Glutamatergic neuron (in vitro differentiated cells): ENCODE results near the gene MED9. TPM values are rescaled to one million over a fixed set of nuclear protein-coding genes. Genes with fewer than 3 reads are reported as not detected.

ENCODE experiments used
- DNase-seq: peaks from one replicate; pipeline ENCODE4 v3.0.0; 2022
- H3K27ac Mint-ChIP-seq: one replicate; pipeline ENCODE4 v1.8.0; 2020; ENCODE audit warnings: mild to moderate bottlenecking, mixed read lengths, inconsistent platforms; ENCODE audit not compliant: unreplicated experiment
- H3K27me3 Mint-ChIP-seq: one replicate; pipeline ENCODE4 v1.8.0; 2020; ENCODE audit warnings: mild to moderate bottlenecking, moderate library complexity, mixed read lengths, inconsistent platforms; ENCODE audit not compliant: unreplicated experiment
- H3K36me3 Mint-ChIP-seq: one replicate; pipeline ENCODE4 v1.8.0; 2020; ENCODE audit warnings: mild to moderate bottlenecking, mixed read lengths, inconsistent platforms; ENCODE audit not compliant: unreplicated experiment
- H3K4me1 Mint-ChIP-seq: one replicate; pipeline ENCODE4 v1.8.0; 2020; ENCODE audit warnings: mild to moderate bottlenecking, low read depth, mixed read lengths, inconsistent platforms; ENCODE audit not compliant: unreplicated experiment
- H3K4me3 Mint-ChIP-seq: one replicate; pipeline ENCODE4 v1.8.0; 2020; ENCODE audit warnings: mild to moderate bottlenecking, mixed read lengths, inconsistent platforms; ENCODE audit not compliant: unreplicated experiment
- H3K9me3 Mint-ChIP-seq: one replicate; pipeline ENCODE4 v1.8.0; 2020; ENCODE audit warnings: mild to moderate bottlenecking, moderate library complexity, mixed read lengths, inconsistent platforms; ENCODE audit not compliant: unreplicated experiment
- total RNA-seq: library from RNA; stranded (reverse); fragmentation: NEBNext Ultra II Directional; extraction: Animal tissue kit (Norgen Biotek cat#: 25700); gene quantifications from one replicate; pipeline ENCODE4 v1.2.1, GENCODE V29; 2021; ENCODE audit not compliant: unreplicated experiment
- TF ChIP-seq, protein P1 (sequence below): fragments of 200-600 bp; sonication (generic); IDR thresholded peaks from one replicate; pipeline ENCODE4 v1.5.0; 2021; ENCODE audit not compliant: partially characterized antibody, unreplicated experiment

The MED9 gene
- total RNA-seq, 1 donor from 2014 or later: 23.2 TPM

DNA sequence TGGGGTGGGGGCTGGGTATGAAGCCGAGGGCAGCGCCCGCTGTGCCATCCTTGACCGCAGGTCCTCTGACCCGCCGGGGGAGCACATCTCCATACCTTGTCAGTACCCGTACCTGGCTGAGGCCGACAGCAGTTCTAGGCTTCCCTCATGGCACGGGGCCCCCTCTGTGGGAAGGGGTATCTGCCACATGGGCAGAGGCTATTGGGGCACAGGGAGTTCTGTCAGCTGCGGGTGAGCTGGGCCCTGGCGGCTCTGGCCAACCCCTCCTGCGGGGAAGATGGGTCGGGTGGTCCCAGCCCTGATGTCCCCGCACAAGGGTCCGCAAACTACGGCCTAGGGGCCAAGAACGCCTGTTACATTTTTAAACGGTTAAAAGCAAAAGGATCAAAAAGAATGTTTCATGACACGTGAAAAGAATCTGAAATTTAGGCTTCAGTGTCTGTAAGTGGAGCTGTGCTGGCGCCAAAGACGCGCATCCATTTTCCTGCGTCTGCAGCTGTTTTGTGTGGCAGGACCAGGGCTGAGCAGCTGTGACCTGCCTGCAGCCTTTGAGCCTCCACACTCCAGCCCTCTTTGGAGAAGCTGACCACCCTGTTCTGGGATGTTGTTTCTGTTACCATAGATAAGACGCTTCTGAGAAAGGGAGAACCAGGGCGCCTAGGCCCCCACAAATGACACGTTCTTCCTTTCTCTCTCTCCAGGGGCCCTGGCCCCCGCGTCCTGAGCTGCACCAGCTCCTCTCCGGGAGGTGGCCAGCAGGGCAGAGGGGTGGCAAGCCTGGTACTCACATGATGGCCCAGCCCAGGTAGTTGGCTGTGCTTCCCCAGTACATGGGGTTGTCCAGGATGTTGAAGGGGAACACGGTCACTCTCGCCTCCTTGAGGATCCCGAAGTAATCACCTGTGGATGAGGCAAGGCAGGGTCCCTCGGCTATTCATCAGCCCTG, 32.1 kb downstream of the MED9 start:
- H3K36me3 Mint-ChIP-seq: no peaks in the 10 kb centered on the region
- no peak for DNase-seq
- H3K4me1 Mint-ChIP-seq: peaks cover 3% of the 10 kb centered on the region
- no peak overlapping the region for H3K27ac Mint-ChIP-seq
- H3K27me3 Mint-ChIP-seq: peaks cover 4% of the 10 kb centered on the region
- TF ChIP-seq, protein P1, sequence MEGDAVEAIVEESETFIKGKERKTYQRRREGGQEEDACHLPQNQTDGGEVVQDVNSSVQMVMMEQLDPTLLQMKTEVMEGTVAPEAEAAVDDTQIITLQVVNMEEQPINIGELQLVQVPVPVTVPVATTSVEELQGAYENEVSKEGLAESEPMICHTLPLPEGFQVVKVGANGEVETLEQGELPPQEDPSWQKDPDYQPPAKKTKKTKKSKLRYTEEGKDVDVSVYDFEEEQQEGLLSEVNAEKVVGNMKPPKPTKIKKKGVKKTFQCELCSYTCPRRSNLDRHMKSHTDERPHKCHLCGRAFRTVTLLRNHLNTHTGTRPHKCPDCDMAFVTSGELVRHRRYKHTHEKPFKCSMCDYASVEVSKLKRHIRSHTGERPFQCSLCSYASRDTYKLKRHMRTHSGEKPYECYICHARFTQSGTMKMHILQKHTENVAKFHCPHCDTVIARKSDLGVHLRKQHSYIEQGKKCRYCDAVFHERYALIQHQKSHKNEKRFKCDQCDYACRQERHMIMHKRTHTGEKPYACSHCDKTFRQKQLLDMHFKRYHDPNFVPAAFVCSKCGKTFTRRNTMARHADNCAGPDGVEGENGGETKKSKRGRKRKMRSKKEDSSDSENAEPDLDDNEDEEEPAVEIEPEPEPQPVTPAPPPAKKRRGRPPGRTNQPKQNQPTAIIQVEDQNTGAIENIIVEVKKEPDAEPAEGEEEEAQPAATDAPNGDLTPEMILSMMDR: no peak
- peaks cover 2% of the 10 kb centered on the region for H3K9me3 Mint-ChIP-seq
- H3K4me3 Mint-ChIP-seq: no peak overlapping the region

GRCh38 chr17:17509601-17510425, 33.0 kb downstream of the MED9 start:
- peaks cover 3% of the 10 kb centered on the region for H3K4me1 Mint-ChIP-seq
- TF ChIP-seq, protein P1: no peak
- DNase-seq: no peak
- no peaks in the 10 kb centered on the region for H3K36me3 Mint-ChIP-seq
- H3K4me3 Mint-ChIP-seq: no peak overlapping the region
- peaks cover 3% of the 10 kb centered on the region for H3K9me3 Mint-ChIP-seq
- peaks cover 5% of the 10 kb centered on the region for H3K27me3 Mint-ChIP-seq
- H3K27ac Mint-ChIP-seq: peak overlapping the region; percentile 43

GRCh38 chr17:17510456-17511292, 33.9 kb downstream of the MED9 start:
- no peak for DNase-seq
- no peak overlapping the region for H3K27ac Mint-ChIP-seq
- H3K36me3 Mint-ChIP-seq: no peaks in the 10 kb centered on the region
- TF ChIP-seq, protein P1: no peak
- peaks cover 3% of the 10 kb centered on the region for H3K9me3 Mint-ChIP-seq
- H3K27me3 Mint-ChIP-seq: peaks cover 5% of the 10 kb centered on the region
- no peak overlapping the region for H3K4me3 Mint-ChIP-seq
- peaks cover 7% of the 10 kb centered on the region for H3K4me1 Mint-ChIP-seq

DNA sequence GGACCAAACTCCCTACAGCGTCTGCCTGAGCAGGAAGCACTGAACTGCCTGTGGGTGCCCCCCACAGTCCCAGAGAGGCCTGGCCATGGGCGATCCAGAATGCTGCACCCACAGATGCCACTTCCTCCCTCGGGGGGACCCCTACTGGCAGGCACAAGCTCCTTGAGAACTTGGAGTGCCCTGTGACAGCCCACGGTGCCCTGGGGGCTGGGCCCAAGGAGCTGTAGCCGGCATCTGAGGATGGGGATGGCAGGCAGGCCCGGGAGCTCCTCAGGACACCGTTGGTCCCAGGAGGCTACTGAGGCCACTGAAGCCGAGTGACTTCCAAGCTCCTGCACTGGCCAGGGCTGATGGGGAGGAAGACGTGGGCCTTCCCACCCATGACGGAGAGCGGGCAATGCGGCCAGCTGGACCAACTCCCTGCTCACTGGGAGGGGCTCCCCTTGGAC, 34.5 kb downstream of the MED9 start:
- Mint-ChIP-seq H3K4me1 (peaks cover 13% of the 10 kb centered on the region), H3K9me3 (peaks cover 7% of the 10 kb centered on the region), H3K27me3 (peaks cover 5% of the 10 kb centered on the region), H3K36me3 (no peaks in the 10 kb centered on the region), H3K4me3 (no peak overlapping the region), H3K27ac (no peak overlapping the region)
- no peak for DNase-seq
- TF ChIP-seq, protein P1: no peak
